ENCODE measurements around the gene TMED4. TPM values are rescaled to one million over a fixed set of nuclear protein-coding genes. Genes with fewer than 3 reads are reported as not detected.

The TMED4 gene
- polyA plus RNA-seq, 4 donors = 134 to 149 (median 143) TPM

Other genes with a start within 250 kb of the TMED4 start
- gene NUDCD3, start 91.6 kb downstream of the TMED4 start, polyA plus RNA-seq (ENCODE audit: insufficient read length in 4 of 4) = 10 to 100 TPM; 82.1 to 87.9 (median 84.6) TPM
- gene NPC1L1, start 40.9 kb downstream of the TMED4 start, polyA plus RNA-seq (ENCODE audit: insufficient read length in 4 of 4) = 1 to 10 TPM; 2.4 to 3.9 (median 2.7) TPM
- 10 to 100 TPM; 73.9 to 91.2 (median 79.1) TPM for gene DDX56, start 8.3 kb downstream of the TMED4 start, polyA plus RNA-seq (ENCODE audit: insufficient read length in 4 of 4)
- 10 to 100 TPM; 86.3 to 99.6 (median 94.2) TPM for gene OGDH, start 24.4 kb upstream of the TMED4 start, polyA plus RNA-seq (ENCODE audit: insufficient read length in 4 of 4)
- 10 to 100 TPM; 58.4 to 75.3 (median 67.0) TPM for gene ZMIZ2, start 166.6 kb upstream of the TMED4 start, polyA plus RNA-seq (ENCODE audit: insufficient read length in 4 of 4)
- 1,000 to 10,000 TPM; 1,245 to 1,509 (median 1,378) TPM for gene PPIA, start 214.4 kb upstream of the TMED4 start, polyA plus RNA-seq (ENCODE audit: insufficient read length in 4 of 4)